Testis (tissue), 3 donors: ENCODE results near the gene MEST. TPM values are rescaled to one million over a fixed set of nuclear protein-coding genes. Genes with fewer than 3 reads are reported as not detected.
A peak's percentile ranks its signal among the peaks of the same experiment; 100 is the strongest.

Experiments used
- DNase-seq: peaks from one replicate; pipeline ENCODE4 v3.0.0-alpha.2; 2019
- H3K27ac ChIP-seq, 2 donors: fragments of 200-600 bp; sonication (generic); one replicate each; pipeline ENCODE4 v1.5.1; 2019
- H3K27me3 ChIP-seq: fragments of 200-600 bp; sonication (generic); one replicate; pipeline ENCODE4 v1.5.1; 2019
- H3K36me3 ChIP-seq: fragments of 200-600 bp; sonication (generic); one replicate; pipeline ENCODE4 v1.5.1; 2017; ENCODE audit warnings: low read depth; ENCODE audit errors: missing control alignments
- H3K4me1 ChIP-seq: fragments of 200-600 bp; sonication (generic); one replicate; pipeline ENCODE4 v1.5.1; 2019
- H3K4me3 ChIP-seq, 2 donors: fragments of 200-600 bp; sonication (generic); one replicate each; pipeline ENCODE4 v1.5.1; 2017 to 2019
- H3K9me3 ChIP-seq: fragments of 200-600 bp; sonication (generic); one replicate; pipeline ENCODE4 v1.5.1; 2017
- CTCF ChIP-seq, 3 experiments: fragments of 450-650 bp in 2 of 3; fragments of 200-600 bp in 1 of 3; sonication (generic) in 1 of 3; IDR thresholded peaks; one replicate each; pipeline ENCODE4 v1.5.1; 2016 to 2019; ENCODE audit warnings: antibody characterized with exemption in 3 of 3, mild to moderate bottlenecking in 2 of 3, moderate library complexity in 1 of 3
- POLR2A ChIP-seq: fragments of 450-650 bp; IDR thresholded peaks from one replicate; pipeline ENCODE4 v1.6.1; 2017; ENCODE audit warnings: antibody characterized with exemption, mild to moderate bottlenecking, moderate library complexity
- WGBS, 2 donors: methylation state at CpG; one replicate each; pipeline ENCODE4 v1.1.5; 2018; 5-methylcytosine and 5-hydroxymethylcytosine counted together
- intact Hi-C: fragments of 100-400 bp; cut with DNase I; formaldehyde crosslinking; loops from one replicate; pipeline ENCODE4 v1.15.1; 2023; ENCODE audit warnings: low total_unique reads
- polyA plus RNA-seq: library from polyadenylated mRNA; stranded (reverse); fragments of 350-450 nt; fragmentation: Illumina TruSeq; extraction: RNeasy Lipid Tissue Mini Kit (QIAGEN cat#74804); gene quantifications from one replicate; pipeline ENCODE4 v1.2.3, GENCODE V29; 2014; ENCODE audit warnings: low read depth, low replicate concordance; ENCODE audit not compliant: insufficient read depth
- total RNA-seq, 2 donors: library from RNA; depleted of rRNA; stranded (reverse); fragments of >200 nt; gene quantifications; one replicate each; pipeline ENCODE4 v1.2.3, GENCODE V29; 2016

Gene MEST
- total and polyA plus RNA-seq, 3 donors from 2014 or later: 32.5 to 65.2 (median 36.5) TPM

GRCh38 chr7:130479716-130480400, 12.0 kb upstream of the MEST start:
- DNase-seq: no peak
- H3K36me3 ChIP-seq: no peaks in the 10 kb centered on the region

GRCh38 chr7:130481898-130482297, 10.0 kb upstream of the MEST start:
- no peaks in the 10 kb centered on the region for H3K36me3 ChIP-seq
- intact Hi-C loops: no loop called here
- no peak overlapping the region for H3K27ac ChIP-seq
- no peak for DNase-seq
- no peak for TF ChIP-seq POLR2A
- H3K27me3 ChIP-seq: no peaks in the 10 kb centered on the region
- no peak overlapping the region for H3K4me3 ChIP-seq
- 38 to 65% methylated on average over 1 of the region's 1 CpG for WGBS, 2 donors
- no peaks in the 10 kb centered on the region for H3K4me1 ChIP-seq
- no peaks in the 10 kb centered on the region for H3K9me3 ChIP-seq

More at GRCh38 chr7:130479716-130480400, 12.0 kb upstream of the MEST start:
- no peaks in the 10 kb centered on the region for H3K9me3 ChIP-seq
- no peaks in the 10 kb centered on the region for H3K27me3 ChIP-seq
- H3K4me1 ChIP-seq: no peaks in the 10 kb centered on the region
- no peak overlapping the region for H3K27ac ChIP-seq
- TF ChIP-seq POLR2A (no peak), CTCF (IDR thresholded peaks at IDR 0.05) (no peak)
- intact Hi-C loops: no loop called here
- 88 to 91% methylated on average over 1 of the region's 1 CpG for WGBS, 2 donors
- no peak overlapping the region for H3K4me3 ChIP-seq

GRCh38 chr7:130483031-130483430, 8.9 kb upstream of the MEST start:
- no peak overlapping the region for H3K4me3 ChIP-seq
- H3K27me3 ChIP-seq: no peaks in the 10 kb centered on the region
- no peaks in the 10 kb centered on the region for H3K4me1 ChIP-seq
- no peaks in the 10 kb centered on the region for H3K36me3 ChIP-seq
- intact Hi-C loops: no loop called here
- DNase-seq: no peak
- no peak overlapping the region for H3K27ac ChIP-seq
- TF ChIP-seq CTCF (IDR thresholded peaks at IDR 0.05): no peak
- no peak for TF ChIP-seq POLR2A
- WGBS, 2 donors: 93 to 95% methylated on average over 3 of the region's 3 CpGs
- H3K9me3 ChIP-seq: no peaks in the 10 kb centered on the region

GRCh38 chr7:130485734-130486113, 6.2 kb upstream of the MEST start:
- Histone ChIP-seq H3K9me3 (no peaks in the 10 kb centered on the region), H3K4me3 (peak overlapping the region; percentile 47 to 69), H3K27me3 (no peaks in the 10 kb centered on the region), H3K36me3 (no peaks in the 10 kb centered on the region), H3K27ac (no peak overlapping the region), H3K4me1 (peaks cover 17% of the 10 kb centered on the region)
- no peak for DNase-seq
- TF ChIP-seq POLR2A (no peak), CTCF (IDR thresholded peaks at IDR 0.05) (no peak)
- intact Hi-C loops: no loop called here
- 66% methylated on average over 11 of the region's 11 CpGs for WGBS, 2 donors

- no peaks in the 10 kb centered on the region for H3K9me3 ChIP-seq
- no peaks in the 10 kb centered on the region for H3K27me3 ChIP-seq
- peak overlapping the region; percentile 47 to 69 for H3K4me3 ChIP-seq
- H3K4me1 ChIP-seq: peaks cover 17% of the 10 kb centered on the region
- 34 to 40% methylated on average over 30 to 67 of the region's 67 CpGs for WGBS, 2 donors
- H3K27ac ChIP-seq: no peak overlapping the region
- no peaks in the 10 kb centered on the region for H3K36me3 ChIP-seq
- TF ChIP-seq CTCF (IDR thresholded peaks at IDR 0.05) (peak; percentile 66 to 72 (median 69)), POLR2A (no peak)
- intact Hi-C loops: no loop called here
- DNase-seq: peak; percentile 89
These were observed 5.6 kb upstream of the MEST start for GRCh38 chr7:130486114-130486953.
